HL-60/S4 (cell line): ENCODE data around the gene CINP.
"Not testable (repeated sequence)": the region's sequence is repeated elsewhere in the genome, so short reads cannot be mapped to it uniquely, and the experiment has no call there.

Source experiments
- in situ Hi-C: fragments of 300-500 bp; cut with MboI; formaldehyde crosslinking; loops from 2 replicates; pipeline ENCODE4 v1.14.3; 2022; ENCODE audit warnings: low sequenced_read_pairs

The CINP gene

DNA sequence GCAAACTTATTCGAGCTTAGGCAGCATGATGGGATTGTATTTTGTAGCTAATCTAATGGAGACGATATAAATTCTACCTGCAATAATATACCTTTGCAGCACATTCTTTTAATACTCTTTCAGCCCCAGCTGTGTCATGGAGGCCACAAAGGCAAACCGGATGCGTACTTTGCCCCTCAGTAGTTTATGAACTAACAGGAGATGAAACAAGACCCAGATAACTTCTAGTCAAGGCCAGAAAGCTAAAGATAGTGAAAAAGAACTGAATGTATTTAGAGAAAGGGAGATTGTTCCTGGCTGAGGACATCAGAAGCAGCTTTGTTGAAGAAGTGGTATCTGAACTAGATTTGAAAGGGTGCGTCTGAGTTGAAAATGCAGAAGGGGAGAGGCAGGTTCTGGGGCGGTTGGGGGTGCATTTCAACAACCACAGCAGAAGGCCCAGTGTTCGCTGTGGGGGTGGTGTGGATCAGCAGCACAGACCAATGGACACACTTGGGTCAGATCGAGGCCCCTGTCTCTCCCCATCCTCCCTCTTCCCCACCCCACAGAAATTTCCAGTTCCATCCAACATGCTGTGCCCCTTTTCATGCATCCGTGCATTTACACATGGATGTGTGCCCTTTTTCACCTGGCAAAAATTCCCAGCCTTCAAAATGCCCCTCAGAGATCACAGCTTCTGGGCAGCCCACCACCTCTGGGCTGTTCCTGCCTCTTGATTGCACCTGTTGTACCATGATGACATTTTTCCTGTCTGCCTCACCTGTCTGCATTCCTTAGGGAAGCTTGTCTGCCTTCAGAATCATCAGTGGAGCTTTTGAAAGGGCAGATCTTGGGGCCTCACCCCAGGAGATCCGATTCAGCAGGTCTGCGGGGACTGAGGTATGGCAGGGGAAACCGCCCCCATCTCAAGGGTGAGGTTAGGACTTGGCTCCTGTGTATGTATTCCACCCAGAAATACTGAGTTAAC, 41.0 kb downstream of the CINP start:
- in situ Hi-C loops = loop anchor here (25.0 kb wide), 1 partner anchor 609 kb away; no protein-coding TSS in a partner anchor

DNA sequence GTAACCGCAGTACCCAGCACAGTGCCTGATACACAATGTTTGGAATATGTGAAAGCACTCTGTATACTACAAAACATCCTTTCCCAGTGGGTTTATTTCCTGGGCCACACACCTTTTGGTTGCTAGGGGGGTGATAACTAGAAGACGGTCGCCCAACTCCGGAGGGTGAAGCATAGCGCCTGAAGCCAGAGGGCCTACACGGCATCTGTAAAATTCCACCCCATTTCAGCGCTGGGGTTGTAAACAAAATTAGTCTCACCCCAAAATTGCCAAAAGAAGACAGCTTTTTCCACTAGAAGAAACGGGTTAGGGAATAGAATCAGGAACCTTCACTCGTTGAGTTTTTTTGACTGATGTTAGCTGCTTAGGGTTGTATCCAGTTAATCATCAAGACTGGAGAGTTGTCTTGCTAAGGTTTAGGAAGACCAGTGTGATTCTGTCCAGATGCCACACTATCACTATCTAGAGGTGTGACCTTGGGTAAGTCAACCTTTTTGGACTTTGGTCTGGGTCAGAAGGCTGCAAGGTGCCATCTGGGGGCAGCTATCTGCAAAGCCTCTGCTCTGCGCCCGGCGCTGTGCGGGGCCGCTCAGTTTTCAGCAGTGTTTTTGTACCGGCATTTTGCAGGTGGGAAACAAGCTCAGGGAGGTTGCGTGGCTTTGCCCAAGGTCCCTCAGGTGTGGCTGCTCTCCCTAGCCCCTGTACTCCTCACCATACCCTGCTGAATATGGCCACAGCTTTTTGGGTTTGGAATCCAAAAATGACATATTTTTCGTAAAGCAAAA, 41.8 kb downstream of the CINP start:
- in situ Hi-C loops = loop anchor here (25.0 kb wide), 1 partner anchor 609 kb away; no protein-coding TSS in a partner anchor

DNA sequence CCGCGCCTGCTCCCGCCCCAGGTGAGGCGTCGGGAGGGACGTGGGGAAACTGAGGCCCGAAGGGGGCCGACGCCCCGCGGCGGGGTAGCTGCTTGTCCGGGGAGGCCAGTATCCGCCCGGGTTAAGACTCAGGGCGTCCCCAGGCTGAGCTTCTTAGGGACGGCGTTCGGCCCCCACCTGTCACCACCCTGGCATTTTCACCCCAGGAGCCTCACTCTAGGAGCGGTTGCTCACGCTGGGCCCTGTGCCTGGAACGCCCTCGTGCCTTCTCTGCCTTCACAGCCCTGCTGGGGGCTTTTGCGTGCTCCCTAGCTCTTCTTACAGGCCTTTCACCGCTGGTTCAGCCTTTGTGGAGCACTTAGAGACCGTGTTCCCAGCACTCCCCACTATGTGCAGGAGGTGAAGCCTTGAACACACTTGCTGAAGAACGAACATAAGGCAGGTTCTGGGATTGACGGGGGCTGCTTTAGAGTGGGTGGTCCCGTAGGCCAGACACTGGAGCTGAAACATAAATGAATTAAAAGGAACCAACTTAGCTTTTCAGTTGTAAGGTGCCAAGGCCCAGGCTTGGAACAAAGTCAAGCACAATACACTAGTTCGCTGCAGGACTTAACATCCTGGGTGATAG, 42.5 kb downstream of the CINP start:
- in situ Hi-C loops = loop anchor here (25.0 kb wide), 1 partner anchor 608 kb away; no protein-coding TSS in a partner anchor

DNA sequence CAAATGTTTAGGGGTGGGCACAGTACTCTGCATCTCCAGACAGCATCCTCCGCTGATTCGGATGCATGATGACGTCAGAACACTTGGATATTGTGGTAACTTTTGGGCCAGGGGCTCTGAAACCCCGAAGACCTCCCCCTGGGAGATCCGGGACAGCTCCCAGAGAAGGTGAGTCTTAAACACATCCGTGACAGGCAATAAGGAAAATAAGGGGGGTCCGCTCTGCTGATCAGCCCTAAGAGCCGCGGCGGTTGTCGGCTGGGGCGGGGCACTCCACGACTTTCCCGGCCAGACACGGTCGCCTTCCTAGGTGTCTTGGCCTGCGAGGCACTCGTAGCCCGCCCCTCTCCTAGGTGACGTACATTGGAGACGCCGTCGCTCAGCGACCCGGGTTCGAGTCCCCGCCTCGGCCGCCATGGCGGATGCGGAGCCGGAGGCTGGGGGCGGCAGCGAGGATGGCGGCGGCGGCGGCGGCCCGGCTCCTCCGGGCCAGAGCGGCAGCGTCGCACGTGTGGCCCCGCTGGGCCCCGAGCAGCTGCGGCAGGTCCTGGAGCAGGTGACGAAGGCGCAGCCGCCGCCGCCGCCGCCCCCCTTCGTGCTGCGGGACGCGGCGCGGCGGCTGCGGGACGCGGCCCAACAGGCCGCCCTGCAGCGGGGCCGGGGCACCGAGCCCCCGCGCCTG, 43.2 kb downstream of the CINP start, which contains the start of gene ZNF839:
ZNF839 (plus strand) TSS at position 396 of the 682 bp plus-strand sequence; CDS start at position 416, 20 bp downstream.
- in situ Hi-C loops = loop anchor here (10.0 to 25.0 kb wide), 3 partner anchors 195 to 607 kb away; partner anchors contain the start of gene DYNC1H1

DNA sequence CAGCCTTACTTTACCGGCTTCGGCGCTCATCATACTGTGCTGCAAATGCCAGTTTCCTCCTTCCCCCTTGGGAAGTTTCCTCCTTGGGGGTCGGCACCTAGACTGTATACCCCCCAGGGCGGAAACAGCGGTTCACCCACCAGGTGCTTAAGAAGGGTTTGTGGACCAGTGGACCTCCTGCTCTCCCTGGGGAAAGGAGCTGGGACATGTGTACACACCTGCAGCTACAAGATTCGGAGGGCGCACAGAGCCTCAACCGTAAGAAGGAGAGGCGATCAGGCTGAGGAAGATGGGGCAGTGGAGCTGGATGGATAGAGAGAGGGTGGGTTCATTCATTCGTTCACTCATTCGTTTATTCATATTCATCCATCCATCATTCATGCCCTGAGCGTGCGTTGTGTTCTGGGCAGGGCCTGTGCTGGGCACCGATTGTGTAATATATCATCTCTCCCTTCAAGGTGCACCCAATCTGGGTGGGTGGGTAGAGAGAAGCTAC, 43.9 kb downstream of the CINP start:
- in situ Hi-C loops = loop anchor here (10.0 to 25.0 kb wide), 3 partner anchors 196 to 607 kb away; partner anchors contain the start of gene DYNC1H1

DNA sequence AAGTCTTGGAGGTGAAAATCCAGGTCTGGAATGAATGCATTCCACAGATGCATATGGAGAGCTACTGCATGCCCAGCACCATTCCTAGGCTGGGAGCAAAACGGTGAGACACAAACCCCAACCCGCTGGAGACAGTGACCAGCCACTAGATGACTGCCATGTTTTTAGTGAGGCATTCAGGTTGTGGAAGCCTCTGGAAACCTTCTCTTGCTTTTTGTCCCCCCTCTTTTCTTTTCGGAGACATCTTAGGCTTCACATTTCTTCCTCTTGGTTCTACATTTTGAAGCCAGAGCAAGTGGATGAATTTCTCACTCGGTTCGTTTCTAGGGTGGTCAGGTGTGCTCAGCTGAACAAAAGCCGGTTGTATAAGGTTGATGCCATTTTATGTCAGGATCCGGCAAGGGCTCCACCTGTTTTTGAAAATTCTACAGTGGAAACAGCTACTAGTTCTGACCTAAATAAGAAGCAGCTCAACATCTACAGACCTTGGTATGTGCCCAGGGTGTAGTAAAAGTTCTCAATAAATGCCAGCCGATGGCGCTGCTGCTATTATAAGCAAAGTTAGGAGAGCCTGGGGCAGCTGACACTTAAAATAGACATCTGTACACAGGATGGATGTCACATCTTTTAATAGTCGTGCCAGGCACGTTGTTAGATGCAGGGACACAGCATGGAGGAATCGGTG, 45.0 kb downstream of the CINP start:
- in situ Hi-C loops = loop anchor here (10.0 to 25.0 kb wide), 3 partner anchors 197 to 605 kb away; partner anchors contain the start of gene DYNC1H1

DNA sequence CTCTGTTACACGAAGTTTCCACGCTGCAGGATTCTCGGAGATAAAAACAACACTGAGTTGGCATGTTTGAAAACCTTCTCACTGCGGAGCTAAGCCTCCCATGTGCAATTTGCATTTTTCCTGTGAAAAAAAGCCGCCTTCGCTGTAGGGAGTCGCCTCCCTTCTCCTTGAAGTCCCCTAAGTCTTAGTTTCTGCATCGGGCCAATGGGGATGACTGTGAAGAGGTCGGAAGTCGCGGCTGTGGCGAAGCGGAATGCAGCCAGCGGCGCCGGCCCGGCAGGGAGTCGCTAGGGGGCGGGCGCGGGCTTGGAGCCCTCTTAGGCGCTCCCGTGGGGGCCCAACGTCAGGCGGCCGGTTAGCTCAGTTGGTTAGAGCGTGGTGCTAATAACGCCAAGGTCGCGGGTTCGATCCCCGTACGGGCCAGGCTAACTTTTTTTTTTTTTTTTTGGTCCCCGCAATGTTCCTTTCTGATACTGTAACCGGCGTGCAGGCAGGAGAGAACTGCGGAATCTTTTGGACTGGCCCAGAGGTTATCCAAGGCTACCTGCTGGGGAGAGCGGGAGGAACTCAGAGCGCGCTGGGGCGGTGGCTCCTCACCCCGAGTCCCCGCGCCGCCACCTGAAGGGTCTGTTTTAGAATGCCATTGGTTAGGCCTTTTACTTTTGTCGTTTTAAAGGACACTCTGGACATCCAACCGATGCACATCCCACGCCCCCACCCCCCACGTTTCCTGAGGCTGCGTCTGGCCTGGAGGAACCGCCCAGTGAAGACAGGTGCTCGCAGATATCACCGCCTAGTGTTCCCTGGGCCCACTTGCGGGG, 45.7 kb downstream of the CINP start:
- in situ Hi-C loops = loop anchor here (10.0 to 25.0 kb wide), 3 partner anchors 198 to 605 kb away; partner anchors contain the start of gene DYNC1H1

DNA sequence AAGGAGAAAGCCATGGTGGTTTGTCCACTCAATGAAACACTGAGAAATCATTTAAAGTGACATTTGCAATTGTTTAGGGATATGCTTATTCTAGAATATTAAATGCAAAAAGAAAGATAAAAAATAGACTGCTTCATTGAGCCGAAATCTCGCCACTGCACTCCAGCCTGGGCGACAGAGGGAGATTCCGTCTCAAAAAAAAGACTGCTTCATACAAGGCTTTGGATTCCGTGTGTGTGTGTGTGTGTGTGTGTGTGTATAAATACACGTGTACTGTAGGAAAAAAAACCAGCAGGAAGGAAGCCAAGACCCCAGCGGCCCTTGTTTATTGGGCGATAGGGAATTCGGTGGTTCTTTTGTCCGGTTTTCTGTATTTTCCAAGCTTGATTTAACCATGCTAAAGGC, 46.4 kb downstream of the CINP start:
- in situ Hi-C loops = loop anchor here (10.0 to 25.0 kb wide), 3 partner anchors 198 to 604 kb away; partner anchors contain the start of gene DYNC1H1

DNA sequence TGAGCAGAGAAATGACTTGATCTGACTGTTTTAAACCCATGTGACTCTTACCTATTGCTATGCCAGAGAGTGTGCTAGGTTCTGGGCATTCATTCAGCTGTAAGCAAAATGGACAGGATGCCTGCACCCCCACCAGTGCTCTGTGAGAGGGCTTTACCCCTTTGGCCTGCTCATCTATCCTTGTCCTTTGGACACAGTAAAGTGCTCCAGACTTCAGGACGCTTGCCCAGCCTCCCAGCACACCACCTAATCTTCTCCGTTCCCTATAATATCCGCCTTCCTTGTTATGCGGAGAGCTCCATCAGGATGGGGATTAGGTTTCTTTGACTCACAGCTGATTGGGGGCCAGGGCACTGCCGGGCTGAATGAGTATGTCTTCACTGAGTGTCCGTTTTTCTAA, 47.6 kb downstream of the CINP start:
- in situ Hi-C loops = loop anchor here (10.0 to 25.0 kb wide), 3 partner anchors 200 to 603 kb away; partner anchors contain the start of gene DYNC1H1

DNA sequence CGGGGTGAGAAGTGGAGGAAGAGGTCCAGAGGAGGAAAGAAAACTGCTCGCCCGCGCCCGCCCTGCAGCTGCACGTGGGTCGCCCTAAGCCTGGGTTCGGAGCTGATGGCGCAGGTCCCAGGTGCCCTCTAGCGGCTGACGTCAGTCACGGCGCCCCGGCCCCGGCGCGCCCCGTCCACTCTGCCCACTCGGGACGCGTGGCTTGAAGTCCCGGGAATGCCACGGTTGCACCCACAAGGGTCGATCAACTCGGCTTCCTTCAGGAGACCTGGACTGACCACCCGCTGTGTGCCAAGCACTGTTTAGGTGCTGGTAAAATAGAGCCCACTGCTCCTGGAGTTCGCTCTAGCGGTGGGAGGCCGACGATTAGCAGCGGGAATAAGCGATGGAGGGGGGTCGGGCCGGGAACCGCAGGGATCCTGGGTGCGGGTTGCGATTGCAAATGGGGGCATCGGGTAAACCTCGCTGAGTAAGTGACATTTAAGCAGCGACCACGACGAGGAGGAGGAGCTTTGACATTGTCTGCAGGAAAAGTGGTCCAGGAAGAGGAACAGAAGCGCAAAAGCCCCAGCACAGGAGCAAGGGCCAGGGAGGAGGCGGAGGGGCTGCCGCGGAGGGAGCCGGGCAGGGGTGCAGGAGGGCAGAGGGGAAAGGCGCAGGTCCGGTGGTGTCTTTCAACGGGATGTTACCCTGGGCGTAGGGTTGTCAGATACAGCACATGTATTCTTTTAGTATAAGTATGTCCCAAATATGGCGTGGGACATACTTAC, 48.3 kb downstream of the CINP start:
- in situ Hi-C loops = loop anchor here (10.0 to 25.0 kb wide), 3 partner anchors 200 to 602 kb away; partner anchors contain the start of gene DYNC1H1

DNA sequence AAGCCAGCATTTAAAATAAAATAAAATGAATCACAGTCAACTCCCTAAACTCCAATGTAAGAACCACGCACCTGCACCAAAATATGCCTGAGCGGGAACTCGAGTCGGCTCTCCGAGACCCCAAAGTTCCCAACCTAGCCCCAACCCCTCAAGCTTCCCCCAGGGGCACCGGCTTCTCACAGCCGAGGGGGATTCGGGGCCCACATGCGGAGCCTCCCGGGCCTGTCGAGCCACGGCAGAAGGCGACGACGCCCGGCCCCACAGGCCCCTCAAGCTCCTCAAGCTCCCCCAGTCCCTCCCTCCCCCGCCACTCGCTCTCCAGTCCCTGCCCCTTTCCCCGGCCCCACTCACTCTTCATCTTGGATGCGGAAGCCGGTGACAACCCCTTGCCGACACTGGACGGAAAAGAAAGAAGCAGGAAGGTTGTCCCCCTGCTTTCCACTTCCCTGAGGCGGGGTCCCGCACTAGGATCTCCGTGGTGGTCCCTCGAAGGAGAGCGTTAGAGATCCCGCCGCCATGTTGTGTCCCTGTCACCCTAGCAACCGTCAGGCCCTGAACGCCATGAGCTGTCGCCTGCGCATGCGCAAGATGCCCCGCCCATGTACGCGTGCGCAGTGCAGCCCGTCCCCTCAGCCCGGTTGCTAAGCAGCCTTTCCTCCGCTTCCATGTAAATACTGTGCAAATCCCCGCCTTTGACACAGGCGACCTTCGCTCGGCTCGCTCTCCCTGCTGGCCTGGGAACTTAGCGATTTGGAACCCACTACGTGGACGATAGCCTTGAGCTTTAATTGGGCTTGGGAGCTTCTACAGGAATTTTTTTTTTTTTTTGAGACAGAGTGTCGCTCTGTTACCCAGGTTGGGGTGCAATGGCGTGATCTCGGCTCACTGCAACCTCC, 57.8 kb downstream of the CINP start, which contains the start of gene MOK:
MOK (minus strand) TSS at position 554 of the 896 bp plus-strand sequence; CDS start at position 358, 196 bp downstream.
- in situ Hi-C loops = loop anchor here (25.0 kb wide), 1 partner anchor 593 kb away; no protein-coding TSS in a partner anchor

DNA sequence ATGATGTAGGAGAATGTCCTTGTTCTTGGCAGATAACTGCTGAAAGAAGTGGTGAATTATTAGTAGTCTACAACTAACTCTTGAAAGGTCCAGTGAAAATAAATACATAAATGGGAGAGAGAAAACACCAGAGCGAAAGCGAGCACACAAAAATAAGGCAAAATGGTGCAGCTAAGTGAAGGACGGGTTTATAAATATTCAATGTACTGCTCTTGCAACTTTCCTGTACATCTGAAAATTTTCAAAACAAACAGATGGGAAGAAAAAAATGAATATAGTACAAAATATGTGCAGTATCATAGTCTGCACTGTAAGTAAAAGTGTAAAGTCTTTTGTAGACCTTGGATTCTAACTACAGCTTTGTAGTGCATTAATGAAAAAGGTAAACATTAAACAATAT, 59.0 kb downstream of the CINP start:
- in situ Hi-C loops = loop anchor here (25.0 kb wide), 1 partner anchor 591 kb away; no protein-coding TSS in a partner anchor

DNA sequence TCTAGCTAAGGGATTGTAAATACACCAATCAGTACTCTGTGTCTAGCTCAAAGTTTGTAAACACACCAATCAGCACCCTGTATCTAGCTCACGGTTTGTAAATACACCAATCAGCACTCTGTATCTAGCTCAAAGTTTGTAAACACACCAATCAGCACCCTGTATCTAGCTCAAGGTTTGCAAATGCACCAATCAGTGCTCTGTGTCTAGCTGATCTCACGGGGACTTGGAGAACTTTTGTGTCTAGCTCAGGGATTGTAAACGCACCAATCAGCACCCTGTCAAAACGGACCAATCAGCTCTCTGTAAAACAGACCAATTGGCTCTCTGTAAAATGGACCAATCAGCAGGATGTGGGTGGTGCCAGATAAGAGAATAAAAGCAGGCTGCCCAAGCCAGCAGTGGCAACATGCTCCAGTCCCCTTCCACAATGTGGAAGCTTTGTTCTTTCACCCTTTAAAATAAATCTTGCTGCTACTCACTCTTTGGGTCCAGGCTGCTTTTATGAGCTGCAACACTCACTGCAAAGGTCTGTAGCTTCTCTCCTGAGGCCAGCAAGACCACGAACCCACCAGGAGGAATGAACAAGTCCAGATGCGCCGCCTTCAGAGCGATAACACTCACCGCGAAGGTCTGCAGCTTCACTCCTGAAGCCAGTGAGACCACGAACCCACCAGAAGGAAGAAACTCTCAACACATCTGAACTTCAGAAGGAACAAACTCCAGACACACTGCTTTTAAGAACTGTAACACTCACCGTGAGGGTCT, 64.2 kb downstream of the CINP start:
- in situ Hi-C loops = not testable (repeated sequence)
